B cell (primary cell): Measurements from ENCODE around the gene DDX20. TPM values are rescaled to one million over a fixed set of nuclear protein-coding genes. Genes with fewer than 3 reads are reported as not detected.

Experiments used
- ATAC-seq: fragments of 200-7000 bp; cut with Tn5 transposase; one replicate; pipeline ENCODE4 v1.10.0; 2021; ENCODE audit warnings: low read depth, mild to moderate bottlenecking, moderate number of reproducible peaks, moderate library complexity
- CTCF ChIA-PET: fragments of 350-600 bp; sonication (Branson Sonifier 250); formaldehyde crosslinking; loops from one replicate; lab custom pipeline; 2021; ENCODE audit warnings: antibody characterized with exemption, inconsistent platforms; lab: Charles Lee
- POLR2A ChIA-PET: fragments of 350-600 bp; sonication (Branson Sonifier 250); formaldehyde crosslinking; loops from one replicate; lab custom pipeline; 2021; ENCODE audit warnings: antibody characterized with exemption; lab: Charles Lee
- DNase-seq: peaks from one replicate; pipeline ENCODE4 v3.0.0; 2013
- H2AFZ ChIP-seq: 2 replicates; pipeline ENCODE4 v1.6.1; 2012; ENCODE audit warnings: mild to moderate bottlenecking, low read depth, low read length; ENCODE audit not compliant: insufficient read depth, poor library complexity, severe bottlenecking
- H3K27ac ChIP-seq, 2 donors: 1 replicate in 1 of 2; 2 replicates in 1 of 2; pipeline ENCODE4 v1.5.1; 2012 to 2013; ENCODE audit warnings: low read length in 2 of 2, mild to moderate bottlenecking in 2 of 2, moderate library complexity in 1 of 2
- H3K27me3 ChIP-seq, 4 experiments: fragments of 200-600 bp in 1 of 4; sonication (generic) in 1 of 4; replicated peaks in 1 of 4; 1 replicate in 2 of 4; 2 replicates in 2 of 4; pipeline versions ENCODE4 v1.6.1 to v1.7.0; 2013 to 2016; ENCODE audit warnings: low read length in 3 of 4, mild to moderate bottlenecking in 2 of 4, mixed read lengths in 1 of 4, moderate library complexity in 1 of 4; ENCODE audit not compliant: insufficient read depth in 4 of 4, control insufficient read depth in 3 of 4; ENCODE audit errors: control extremely low read depth in 1 of 4
- H3K36me3 ChIP-seq, 2 experiments: replicated peaks in 1 of 2; 1 replicate in 1 of 2; 2 replicates in 1 of 2; pipeline versions ENCODE4 v1.6.1 to v1.7.1; 2013; ENCODE audit warnings: low read length in 1 of 2; ENCODE audit not compliant: insufficient read depth in 2 of 2, control insufficient read depth in 1 of 2; ENCODE audit errors: control extremely low read depth in 1 of 2, extremely low read depth in 1 of 2
- H3K4me1 ChIP-seq, 2 donors: fragments of 200-600 bp in 1 of 2; sonication (generic) in 1 of 2; 1 replicate in 1 of 2; 2 replicates in 1 of 2; pipeline versions ENCODE4 v1.5.1 to v1.6.1; 2013 to 2017; ENCODE audit warnings: low read length in 2 of 2; ENCODE audit not compliant: control insufficient read depth in 2 of 2, insufficient read depth in 2 of 2
- H3K4me2 ChIP-seq: replicated peaks from 2 replicates; pipeline ENCODE3; 2012; ENCODE audit warnings: mild to moderate bottlenecking, low read depth, low read length; ENCODE audit not compliant: poor library complexity, severe bottlenecking
- H3K4me3 ChIP-seq, 5 experiments: fragments of 200-600 bp in 1 of 5; sonication (generic) in 1 of 5; 1 replicate in 3 of 5; 2 replicates in 2 of 5; pipeline versions ENCODE4 v1.5.1 to v1.7.0; 2011 to 2016; ENCODE audit warnings: low read length in 4 of 5, mild to moderate bottlenecking in 4 of 5, low read depth in 2 of 5, control low read depth in 1 of 5, moderate library complexity in 1 of 5; ENCODE audit not compliant: insufficient read depth in 1 of 5; ENCODE audit errors: control extremely low read depth in 1 of 5, extremely low read depth in 1 of 5
- H3K79me2 ChIP-seq: fragments of 200-600 bp; sonication (generic); one replicate; pipeline ENCODE4 v1.6.0; 2016; ENCODE audit warnings: low read length; ENCODE audit not compliant: control insufficient read depth, insufficient read depth
- H3K9ac ChIP-seq: fragments of 200-600 bp; sonication (generic); 2 replicates; pipeline ENCODE4 v1.6.1; 2017; ENCODE audit warnings: mild to moderate bottlenecking, low read length, moderate library complexity
- H3K9me3 ChIP-seq, 3 donors: one replicate each; pipeline versions ENCODE4 v1.6.1 to v1.7.1; 2013; ENCODE audit warnings: low read length in 2 of 3; ENCODE audit not compliant: control insufficient read depth in 2 of 3, insufficient read depth in 1 of 3; ENCODE audit errors: control extremely low read depth in 1 of 3
- H4K20me1 ChIP-seq: 2 replicates; pipeline ENCODE4 v1.6.0; 2012; ENCODE audit warnings: mild to moderate bottlenecking, low read length; ENCODE audit not compliant: insufficient read depth, control insufficient read depth, poor library complexity, severe bottlenecking
- H3K27ac Mint-ChIP-seq: one replicate; pipeline ENCODE4 v1.8.0; 2021; ENCODE audit warnings: mixed read lengths
- H3K27me3 Mint-ChIP-seq: one replicate; pipeline ENCODE4 v1.8.0; 2021; ENCODE audit warnings: mixed read lengths
- H3K4me1 Mint-ChIP-seq: one replicate; pipeline ENCODE4 v1.8.0; 2021; ENCODE audit warnings: mixed read lengths
- H3K4me3 Mint-ChIP-seq: one replicate; pipeline ENCODE4 v1.8.0; 2021; ENCODE audit warnings: mixed read lengths
- H3K9me3 Mint-ChIP-seq: one replicate; pipeline ENCODE4 v1.8.0; 2022; ENCODE audit warnings: mixed read lengths; ENCODE audit not compliant: insufficient read depth
- EZH2 ChIP-seq: IDR thresholded peaks from 2 replicates; pipeline ENCODE4 v1.6.1; 2012; ENCODE audit warnings: borderline replicate concordance, low read depth, mild to moderate bottlenecking, moderate library complexity, low read length; ENCODE audit not compliant: insufficient read depth, poor library complexity, severe bottlenecking
- WGBS: methylation state at CpG from one replicate; pipeline ENCODE4 v1.1.5; 2013; ENCODE audit warnings: missing lambda C conversion rate; ENCODE audit not compliant: insufficient coverage; 5-methylcytosine and 5-hydroxymethylcytosine counted together
- intact Hi-C: fragments of 100-400 bp; cut with micrococcal nuclease; formaldehyde crosslinking; loops from one replicate; pipeline ENCODE4 v1.10.0; 2022
- polyA plus RNA-seq: library from polyadenylated mRNA; depleted of rRNA; stranded (reverse); fragments of >200 nt; gene quantifications from 2 replicates; pipeline ENCODE4 v1.2.3, GENCODE V29; 2012
- total RNA-seq, 2 donors: library from RNA; stranded (reverse); fragments of 120-200 nt in 1 of 2; gene quantifications; 1 replicate in 1 of 2; 2 replicates in 1 of 2; pipeline versions ENCODE4 v1.2.3 to v1.2.4, GENCODE V29; 2013 to 2022
- TF ChIP-seq, protein P1 (sequence below): fragments of 200-600 bp; IDR thresholded peaks from one replicate; pipeline ENCODE4 v1.8.0; 2022; ENCODE audit warnings: antibody characterized with exemption, mild to moderate bottlenecking

DDX20 gene
- total and polyA plus RNA-seq, 2 donors (not counting 1 experiment from before 2014, with no cell fraction given), result 5.7 to 24.6 TPM

DNA sequence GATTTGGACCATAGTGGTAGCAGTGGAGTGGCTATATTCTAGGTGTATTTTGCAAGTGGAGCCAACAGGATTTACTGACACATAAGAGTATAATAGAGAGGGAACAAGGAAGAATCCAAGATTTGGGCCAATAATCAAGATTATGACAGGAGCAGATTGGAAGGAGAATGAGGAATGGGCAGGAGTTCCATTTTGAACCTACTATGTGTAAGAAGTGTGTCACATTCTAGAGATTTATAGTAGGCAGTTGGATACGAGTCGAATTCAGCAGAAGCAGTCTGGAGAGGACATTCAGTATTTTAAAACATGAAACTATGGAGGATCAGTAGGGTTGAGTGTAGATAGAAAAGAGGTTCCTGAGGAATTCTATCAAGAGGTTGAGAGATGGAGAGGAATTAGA is 38.3 kb upstream of the DDX20 start:
- no peaks in the 10 kb centered on the region for H3K27me3 Mint-ChIP-seq
- peaks cover 4 to 9% of the 10 kb centered on the region in 2 experiments for H3K36me3 ChIP-seq
- no peaks in the 10 kb centered on the region for H3K9me3 ChIP-seq
- no peaks in the 10 kb centered on the region for H3K4me1 Mint-ChIP-seq
- H3K4me2 ChIP-seq, result no peak overlapping the region
- H3K79me2 ChIP-seq, result no peaks in the 10 kb centered on the region
- ChIA-PET CTCF (interaction anchor here (1.0 to 1.6 kb wide), 2 partner anchors 50 to 52 kb away, joined by 3 to 5 read pairs; no protein-coding TSS in a partner anchor), POLR2A (no interaction called here)
- H3K27ac Mint-ChIP-seq, result no peak overlapping the region
- no peak for ATAC-seq
- no peaks in the 10 kb centered on the region for H4K20me1 ChIP-seq
- H3K27ac ChIP-seq, result no peak overlapping the region
- H2AFZ ChIP-seq, result no peak overlapping the region
- no peaks in the 10 kb centered on the region for H3K27me3 ChIP-seq
- no peaks in the 10 kb centered on the region for H3K9me3 Mint-ChIP-seq
- H3K4me1 ChIP-seq, result no peaks in the 10 kb centered on the region
- intact Hi-C loops, result no loop called here
- WGBS, result 100% methylated on average over 2 of the region's 2 CpGs
- no peak overlapping the region for H3K4me3 ChIP-seq
- no peak overlapping the region for H3K9ac ChIP-seq
- H3K4me3 Mint-ChIP-seq, result no peak overlapping the region
- DNase-seq, result no peak
- TF ChIP-seq, protein P1, sequence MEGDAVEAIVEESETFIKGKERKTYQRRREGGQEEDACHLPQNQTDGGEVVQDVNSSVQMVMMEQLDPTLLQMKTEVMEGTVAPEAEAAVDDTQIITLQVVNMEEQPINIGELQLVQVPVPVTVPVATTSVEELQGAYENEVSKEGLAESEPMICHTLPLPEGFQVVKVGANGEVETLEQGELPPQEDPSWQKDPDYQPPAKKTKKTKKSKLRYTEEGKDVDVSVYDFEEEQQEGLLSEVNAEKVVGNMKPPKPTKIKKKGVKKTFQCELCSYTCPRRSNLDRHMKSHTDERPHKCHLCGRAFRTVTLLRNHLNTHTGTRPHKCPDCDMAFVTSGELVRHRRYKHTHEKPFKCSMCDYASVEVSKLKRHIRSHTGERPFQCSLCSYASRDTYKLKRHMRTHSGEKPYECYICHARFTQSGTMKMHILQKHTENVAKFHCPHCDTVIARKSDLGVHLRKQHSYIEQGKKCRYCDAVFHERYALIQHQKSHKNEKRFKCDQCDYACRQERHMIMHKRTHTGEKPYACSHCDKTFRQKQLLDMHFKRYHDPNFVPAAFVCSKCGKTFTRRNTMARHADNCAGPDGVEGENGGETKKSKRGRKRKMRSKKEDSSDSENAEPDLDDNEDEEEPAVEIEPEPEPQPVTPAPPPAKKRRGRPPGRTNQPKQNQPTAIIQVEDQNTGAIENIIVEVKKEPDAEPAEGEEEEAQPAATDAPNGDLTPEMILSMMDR, result no peak
- no peak for TF ChIP-seq EZH2

DNA sequence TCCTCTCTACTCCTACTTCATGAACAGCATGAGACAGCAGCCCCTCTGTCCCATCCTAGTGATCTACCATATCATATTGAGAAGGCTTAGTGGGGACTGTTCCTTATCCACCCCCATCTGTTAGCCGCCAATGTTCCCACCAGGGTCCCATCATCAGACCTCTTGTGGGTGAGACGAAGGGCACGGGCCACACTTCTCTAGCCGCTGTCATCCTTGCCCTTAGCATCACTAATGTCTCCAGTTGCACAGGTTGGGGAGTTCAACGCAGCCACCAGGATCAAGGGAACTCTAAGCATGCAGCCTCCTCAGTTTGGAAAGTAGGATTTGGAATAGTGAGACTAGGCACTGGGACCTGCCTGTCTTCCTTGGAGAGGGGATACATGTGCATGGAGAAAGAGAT is 36.6 kb upstream of the DDX20 start:
- ATAC-seq (no peak), DNase-seq (no peak)
- Histone ChIP-seq H3K27ac (no peak overlapping the region), H3K9ac (no peak overlapping the region), H3K4me3 (no peak overlapping the region), H3K27me3 (no peaks in the 10 kb centered on the region), H2AFZ (no peak overlapping the region), H3K9me3 (no peaks in the 10 kb centered on the region), H3K4me1 (peaks cover 12 to 14% of the 10 kb centered on the region in 2 donors), H4K20me1 (no peaks in the 10 kb centered on the region), H3K4me2 (no peak overlapping the region), H3K36me3 (peaks cover 3 to 9% of the 10 kb centered on the region in 2 experiments), H3K79me2 (no peaks in the 10 kb centered on the region)
- Mint-ChIP-seq H3K9me3 (no peaks in the 10 kb centered on the region), H3K27me3 (no peaks in the 10 kb centered on the region), H3K4me1 (peaks cover 13% of the 10 kb centered on the region), H3K27ac (peak overlapping the region; percentile 51), H3K4me3 (no peak overlapping the region)
- WGBS, result 100% methylated on average over 1 of the region's 5 CpGs
- ChIA-PET POLR2A (no interaction called here), CTCF (interaction anchor here (1.2 to 2.8 kb wide), 3 partner anchors 28 to 211 kb away, joined by 3 to 8 read pairs (median 3); no protein-coding TSS in a partner anchor)
- TF ChIP-seq, protein P1, result no peak
- TF ChIP-seq EZH2, result no peak
- intact Hi-C loops, result no loop called here
